ENCODE results near the gene SH3PXD2B. TPM values are rescaled to one million over a fixed set of nuclear protein-coding genes. Genes with fewer than 3 reads are reported as not detected.
A peak's percentile ranks its signal among the peaks of the same experiment; 100 is the strongest.

Gene SH3PXD2B
- total and polyA plus RNA-seq, 2 of the 4 experiments (the other 2 are of a cell fraction), result 8.2 to 14.4 TPM

DNA sequence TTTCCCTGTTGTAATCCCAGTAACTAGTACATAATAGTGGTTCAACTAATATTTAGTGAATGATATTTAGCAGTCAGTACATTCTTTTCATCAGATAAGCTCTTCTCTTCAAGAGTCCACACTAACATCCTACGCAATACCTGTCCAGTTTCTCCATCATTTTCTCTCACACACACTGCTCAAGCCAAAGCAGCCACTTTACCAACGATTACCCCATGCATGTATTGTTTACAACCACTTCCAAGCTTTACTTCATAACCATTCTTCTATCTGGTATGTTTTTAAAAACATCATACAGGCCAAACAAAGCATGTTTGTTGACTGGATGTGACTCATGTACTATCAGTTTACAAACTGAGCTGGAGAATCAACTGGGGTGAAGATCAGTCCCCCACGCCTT is 178.1 kb downstream of the SH3PXD2B start:
- Histone ChIP-seq H2AFZ (replicated peaks; ENCODE audit: low read length, poor library complexity) (no peak overlapping the region), H3K14ac (replicated peaks; ENCODE audit: low read depth, low read length) (no peak overlapping the region), H2BK15ac (ENCODE audit: low read depth, low read length) (no peak overlapping the region), H3K4ac (ENCODE audit: low read depth, low read length) (0 out of 2 replicates have a peak overlapping the region, but pooled peaks have one; percentile 12), H2BK120ac (ENCODE audit: low read depth, low read length) (no peak overlapping the region), H2AK5ac (ENCODE audit: low read depth, low read length) (no peak overlapping the region), H3K27me3 (ENCODE audit: control insufficient read depth, insufficient read depth, low read length) (no peaks in the 10 kb centered on the region), H3K9me1 (ENCODE audit: insufficient read depth, low read length) (peaks cover 17% of the 10 kb centered on the region), H3K4me2 (ENCODE audit: low read depth, low read length) (peak overlapping the region; percentile 12; the same call in 1 of the 2 replicates), H3K18ac (ENCODE audit: low read depth, low read length) (no peak overlapping the region), H4K20me1 (ENCODE audit: insufficient read depth, low read length) (peaks cover 85% of the 10 kb centered on the region), H4K91ac (ENCODE audit: insufficient read depth, low read depth, low read length) (no peak overlapping the region), H3K27ac (ENCODE audit: insufficient read depth, low read length) (no peak overlapping the region), H2BK20ac (ENCODE audit: low read depth, low read length) (no peak overlapping the region), H3K4me3 (ENCODE audit: insufficient read depth, low read depth, low read length) (no peak overlapping the region), H3K36me3 (ENCODE audit: control insufficient read depth, insufficient read depth, low read length) (no peaks in the 10 kb centered on the region), H2BK5ac (ENCODE audit: low read depth, low read length, poor library complexity, severe bottlenecking) (no peak overlapping the region), H3K9ac (ENCODE audit: low read depth, low read length) (no peak overlapping the region), H3K23ac (ENCODE audit: low read depth, low read length) (no peak overlapping the region; the same call in 1 of the 2 replicates), H4K5ac (ENCODE audit: low read depth, low read length) (no peak overlapping the region), H3K9me3 (ENCODE audit: control insufficient read depth, insufficient read depth, low read length) (no peaks in the 10 kb centered on the region), H3K56ac (ENCODE audit: extremely low read depth, insufficient read depth, low read length) (no peak overlapping the region), H3K4me1 (ENCODE audit: control insufficient read depth, insufficient read depth, low read length) (peaks cover 3% of the 10 kb centered on the region), H3K79me1 (ENCODE audit: low read depth in 1 of 2, low read length in 2 of 2) (peaks cover 22 to 61% of the 10 kb centered on the region in 2 experiments), H4K8ac (ENCODE audit: low read depth in 2 of 2, low read length in 2 of 2) (no peak overlapping the region), H2AK9ac (replicated peaks; ENCODE audit: low read depth, low read length, poor library complexity) (no peak overlapping the region)
- peak; percentile 41 for DNase-seq
- WGBS, 2 experiments (ENCODE audit: extremely low coverage in 2 of 2, insufficient read length in 1 of 2), result 100% methylated on average over 1 of the region's 3 CpGs; no CpG with 5 or more reads in 1 of the 2 experiments
- no TSS peak for BruUV-seq (replicated peaks)
- POLR2A ChIA-PET (ENCODE audit: unreplicated experiment), result interaction anchor here (0.6 kb wide), 1 partner anchor 130 kb away, joined by 3 read pairs; no protein-coding TSS in a partner anchor
- peak; percentile 40 for ATAC-seq (ENCODE audit: low read depth)
- no peak for TF ChIP-seq MAZ (IDR thresholded peaks at IDR 0.05; ENCODE audit: borderline replicate concordance, low read depth, low read length)
- peak; percentile 25; the same call in 1 of the 2 replicates for TF ChIP-seq CEBPB (IDR thresholded peaks at IDR 0.05; ENCODE audit: low read depth, low read length)
- CTCF ChIA-PET, result interaction anchor here (0.9 kb wide), 1 partner anchor 88 kb away, joined by 3 read pairs; the partner anchor contains the start of gene STK10
- dilution Hi-C loops (cut with HindIII; ENCODE audit: low sequenced_read_pairs, unreplicated experiment), result no loop called here
- intact Hi-C loops (cut with micrococcal nuclease), result loop anchor here (5.0 kb wide), 1 partner anchor 39 kb away; no protein-coding TSS in a partner anchor
- in situ Hi-C loops (cut with MboI; ENCODE audit: low sequenced_read_pairs), result loop anchor here (25.0 kb wide), 1 partner anchor 864 kb away; the partner anchor contains the start of gene FGF18

Other genes starting within 250 kb of the SH3PXD2B start
- 20.6 and 25.6 TPM in 2 replicates for gene UBTD2, start 170.8 kb downstream of the SH3PXD2B start, total RNA-seq (2012; rRNA removed)
- gene UBTD2, start 170.8 kb downstream of the SH3PXD2B start, polyA plus RNA-seq (2012; rRNA removed), result 9.3 and 11.2 TPM in 2 replicates
- gene NEURL1B, start 186.7 kb upstream of the SH3PXD2B start, total RNA-seq (2012; rRNA removed), result 1.8 and 1.9 TPM in 2 replicates
- 2.6 and 2.8 TPM in 2 replicates for gene NEURL1B, start 186.7 kb upstream of the SH3PXD2B start, polyA plus RNA-seq (2012; rRNA removed)

Data from IMR-90 (cell line).